GM12878 (cell line): ENCODE results near the gene ZYG11B. TPM values are rescaled to one million over a fixed set of nuclear protein-coding genes. Genes with fewer than 3 reads are reported as not detected.

Source experiments
- ATAC-seq: fragments of 200-7000 bp; cut with Tn5 transposase; 3 replicates; pipeline ENCODE4 v1.9.1; 2020; ENCODE audit warnings: mild to moderate bottlenecking, moderate library complexity
- BruUV-seq: library from RNA; stranded (reverse); fragments of 400-500 nt; replicated peaks from 2 replicates; lab custom pipeline; 2021; lab: Mats Ljungman, UMichigan
- CTCF ChIA-PET: fragments of 300-600 bp; sonication (Branson Sonifier 250); formaldehyde crosslinking; extraction: SDS; loops from one replicate; lab custom pipeline; 2021; ENCODE audit warnings: inconsistent platforms; lab: Yijun Ruan, JAX
- POLR2A ChIA-PET: fragments of 350-600 bp; formaldehyde crosslinking; extraction: SDS; loops from one replicate; lab custom pipeline; 2021; ENCODE audit warnings: inconsistent platforms; lab: Charles Lee
- RAD21 ChIA-PET: fragments of 300-600 bp; sonication (Branson Sonifier 250); formaldehyde crosslinking; loops from one replicate; lab custom pipeline; 2023; ENCODE audit warnings: antibody characterized with exemption; ENCODE audit not compliant: unreplicated experiment; lab: Charles Lee
- SMC1A ChIA-PET: fragments of 300-600 bp; sonication (Branson Sonifier 250); formaldehyde crosslinking; loops from one replicate; lab custom pipeline; 2023; ENCODE audit not compliant: unreplicated experiment, uncharacterized antibody; lab: Charles Lee
- DNase-seq: peaks from one replicate; pipeline ENCODE4 v3.0.0-alpha.2; 2011; ENCODE audit warnings: low read depth, low spot score
- FAIRE-seq: peaks from 3 replicates; lab custom pipeline; 2011; peaks lifted over from hg19 to GRCh38; lab: Jason Lieb, UNC
- H2AFZ ChIP-seq: 2 replicates; pipeline ENCODE4 v1.6.0; 2011; ENCODE audit warnings: low read depth, low read length, control low read depth; ENCODE audit not compliant: control insufficient read depth
- H3K27ac ChIP-seq: 2 replicates; pipeline ENCODE4 v1.5.1; 2011; ENCODE audit warnings: control low read depth; ENCODE audit not compliant: control insufficient read depth, insufficient read depth
- H3K27me3 ChIP-seq, 2 experiments: replicated peaks in 1 of 2; 2 replicates each; pipeline versions ENCODE4 v1.6.0 to v1.6.1; 2011; ENCODE audit warnings: low read length in 1 of 2; ENCODE audit not compliant: control insufficient read depth in 2 of 2, insufficient read depth in 2 of 2
- H3K36me3 ChIP-seq, 2 experiments: 2 replicates each; pipeline ENCODE4 v1.5.1; 2011; ENCODE audit warnings: low read length in 1 of 2; ENCODE audit not compliant: control insufficient read depth in 2 of 2, insufficient read depth in 2 of 2
- H3K4me1 ChIP-seq: 2 replicates; pipeline ENCODE4 v1.6.1; 2011; ENCODE audit warnings: mild to moderate bottlenecking, low read length, moderate library complexity, mixed read lengths; ENCODE audit not compliant: control insufficient read depth, insufficient read depth
- H3K4me2 ChIP-seq: 2 replicates; pipeline ENCODE4 v1.6.0; 2011; ENCODE audit warnings: control low read depth; ENCODE audit not compliant: control insufficient read depth, insufficient read depth
- H3K4me3 ChIP-seq: fragments of 200-600 bp; sonication (generic); 2 replicates; pipeline ENCODE4 v1.5.1; 2016
- H3K79me2 ChIP-seq: 2 replicates; pipeline ENCODE4 v1.6.0; 2011; ENCODE audit warnings: low read length; ENCODE audit not compliant: control insufficient read depth, insufficient read depth
- H3K9ac ChIP-seq: 2 replicates; pipeline ENCODE4 v1.8.0; 2011; ENCODE audit warnings: low read length, control low read depth, mixed read lengths; ENCODE audit not compliant: control insufficient read depth, insufficient read depth
- H3K9me3 ChIP-seq: replicated peaks from 3 replicates; pipeline ENCODE4 v1.5.1; 2011; ENCODE audit warnings: mild to moderate bottlenecking, low read length; ENCODE audit not compliant: control insufficient read depth, insufficient read depth
- H4K20me1 ChIP-seq: 2 replicates; pipeline ENCODE4 v1.6.0; 2011; ENCODE audit not compliant: control insufficient read depth, insufficient read depth
- BHLHE40 ChIP-seq, 2 experiments: fragments of 450-650 bp in 1 of 2; IDR thresholded peaks; 2 replicates each; pipeline ENCODE4 v1.6.1; 2011 to 2017; ENCODE audit warnings: low read depth in 2 of 2, borderline replicate concordance in 1 of 2, improper control_type of control experiment in 1 of 2, low read length in 1 of 2, mild to moderate bottlenecking in 1 of 2
- ETV6 ChIP-seq, 2 experiments: fragments of 450-650 bp in 1 of 2; IDR thresholded peaks in 1 of 2; conservative IDR thresholded peaks in 1 of 2; 2 replicates each; pipeline ENCODE4 v1.6.1; 2014; ENCODE audit warnings: antibody characterized with exemption in 1 of 2, borderline replicate concordance in 1 of 2, low read depth in 1 of 2, mild to moderate bottlenecking in 1 of 2, moderate library complexity in 1 of 2
- GATAD2B ChIP-seq: fragments of 450-650 bp; conservative IDR thresholded peaks from 2 replicates; pipeline ENCODE4 v1.6.1; 2017; ENCODE audit warnings: low read depth, mild to moderate bottlenecking, moderate library complexity
- IRF4 ChIP-seq: IDR thresholded peaks from 2 replicates; pipeline ENCODE4 v1.6.1; 2011; ENCODE audit warnings: low read depth, low read length
- JUNB ChIP-seq: IDR thresholded peaks from 2 replicates; pipeline ENCODE4 v1.6.1; 2016; ENCODE audit warnings: antibody characterized with exemption, mild to moderate bottlenecking
- KAT2A ChIP-seq: conservative IDR thresholded peaks from 2 replicates; pipeline ENCODE4 v1.6.1; 2011; ENCODE audit warnings: low read depth, low read length; ENCODE audit not compliant: control insufficient read depth
- KLF5 ChIP-seq: fragments of 450-650 bp; IDR thresholded peaks from 2 replicates; pipeline ENCODE4 v1.6.1; 2014; ENCODE audit warnings: mild to moderate bottlenecking; ENCODE audit not compliant: partially characterized antibody
- RELA ChIP-seq: fragments of 450-650 bp; IDR thresholded peaks from 2 replicates; pipeline ENCODE4 v1.8.0; 2014; ENCODE audit warnings: borderline replicate concordance; ENCODE audit not compliant: partially characterized antibody
- TAF1 ChIP-seq: IDR thresholded peaks from 2 replicates; pipeline ENCODE4 v1.6.1; 2011; ENCODE audit warnings: mild to moderate bottlenecking, low read depth, low read length, borderline replicate concordance
- TARDBP ChIP-seq: IDR thresholded peaks from 2 replicates; pipeline ENCODE4 v1.6.1; 2016; ENCODE audit warnings: borderline replicate concordance
- YY1 ChIP-seq: IDR thresholded peaks from 2 replicates; pipeline ENCODE4 v1.6.1; 2011; ENCODE audit warnings: low read depth, mild to moderate bottlenecking, low read length
- ZNF24 ChIP-seq: fragments of 450-650 bp; IDR thresholded peaks from 2 replicates; pipeline ENCODE4 v1.6.1; 2017; ENCODE audit warnings: antibody characterized with exemption, mild to moderate bottlenecking
- ZNF622 ChIP-seq: fragments of 450-650 bp; IDR thresholded peaks from 2 replicates; pipeline ENCODE4 v1.6.1; 2017; ENCODE audit warnings: mild to moderate bottlenecking, inconsistent platforms
- WGBS: methylation state at CpG from one replicate; pipeline ENCODE4 v1.1.6; 2016; ENCODE audit warnings: low lambda C conversion rate; ENCODE audit not compliant: insufficient replicate concordance, insufficient coverage; ENCODE audit errors: missing lambda C conversion rate; 5-methylcytosine and 5-hydroxymethylcytosine counted together
- in situ Hi-C: fragments of 300-500 bp; cut with MboI; formaldehyde crosslinking; loops from 9 replicates; pipeline ENCODE4 v1.14.3; 2018; ENCODE audit warnings: mixed read lengths
- intact Hi-C: fragments of 100-400 bp; cut with micrococcal nuclease; formaldehyde crosslinking; loops from one replicate; pipeline ENCODE4 v1.14.2; 2022; ENCODE audit not compliant: unreplicated experiment
- polyA plus RNA-seq, 11 experiments: library from polyadenylated mRNA; depleted of rRNA in 4 of 11; unstranded in 6 of 11; stranded (reverse) in 5 of 11; fragments of >200 nt; fragmentation: Nextera tagmentation in 4 of 11; fragmentation: Illumina TruSeq in 1 of 11; extraction: Ambion mirVana in 4 of 11; extraction: Trizol in 1 of 11; gene quantifications; 1 replicate in 1 of 11; 2 replicates in 10 of 11; pipeline versions ENCODE4 v1.2.1 to v1.2.3, GENCODE V29; 2011 to 2016; ENCODE audit warnings: inconsistent platforms in 2 of 11, missing spikeins in 2 of 11, low read depth in 1 of 11
- total RNA-seq, 4 experiments: library from RNA; depleted of rRNA in 3 of 4; stranded (reverse); fragments of >200 nt in 3 of 4; fragmentation: Illumina TruSeq in 1 of 4; extraction: Trizol in 1 of 4; gene quantifications; 2 replicates each; pipeline versions ENCODE4 v1.2.1 to v1.2.3, GENCODE V29; 2013 to 2021
- TF ChIP-seq, protein P1 (sequence below): fragments of 450-650 bp; IDR thresholded peaks from 2 replicates; pipeline ENCODE4 v1.6.1; 2018; ENCODE audit warnings: mild to moderate bottlenecking, low read depth, moderate library complexity; ENCODE audit not compliant: partially characterized antibody

The ZYG11B gene
- total and polyA plus RNA-seq, 10 of the 15 experiments (the other 5 are each of a cell fraction or from before 2014, with no cell fraction given) = 1.8 to 8.5 (median 5.3) TPM

DNA sequence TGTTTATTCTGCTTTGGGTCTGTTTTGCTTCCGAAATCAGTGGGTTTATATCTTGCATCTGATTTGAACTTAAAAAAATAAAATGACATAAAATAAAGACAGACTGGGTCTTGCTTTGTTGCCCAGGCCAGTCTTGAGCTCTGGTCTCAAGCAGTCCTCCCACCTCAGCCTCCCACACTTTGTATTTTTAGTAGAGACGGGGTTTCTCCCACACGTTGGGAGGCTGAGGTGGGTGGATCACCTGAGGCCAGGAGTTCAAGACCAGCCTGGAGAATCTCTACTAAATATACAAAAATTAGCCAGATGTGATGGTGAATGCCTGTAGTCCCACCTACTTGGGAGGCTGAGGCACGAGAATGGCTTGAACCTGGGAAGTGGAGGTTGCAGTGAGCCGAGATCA lies 122.2 kb downstream of the ZYG11B start:
- no peaks in the 10 kb centered on the region for H4K20me1 ChIP-seq
- ChIA-PET CTCF (interaction anchor here (1.8 kb wide), 1 partner anchor 146 kb away, joined by 4 read pairs; no protein-coding TSS in a partner anchor), RAD21 (no interaction called here), SMC1A (interaction anchor here (2.2 kb wide), 1 partner anchor 9 kb away, joined by 6 read pairs; no protein-coding TSS in a partner anchor), POLR2A (no interaction called here)
- ATAC-seq (no peak), FAIRE-seq (no peak), DNase-seq (no peak)
- intact Hi-C loops (loop anchor here (10.0 kb wide), 1 partner anchor 304 kb away; no protein-coding TSS in a partner anchor), in situ Hi-C loops (no loop called here)
- no peak overlapping the region for H3K27ac ChIP-seq
- BruUV-seq = no TSS peak
- 78% methylated on average over 5 of the region's 5 CpGs for WGBS
- no peaks in the 10 kb centered on the region for H3K36me3 ChIP-seq
- TF ChIP-seq TAF1 = no peak
- TF ChIP-seq TARDBP = no peak
- no peak for TF ChIP-seq RELA
- no peak for TF ChIP-seq KLF5
- TF ChIP-seq BHLHE40 (IDR thresholded peaks at IDR 0.05; ENCODE audit: borderline replicate concordance in 1 of 2, low read depth in 2 of 2, low read length in 1 of 2) = no peak
- no peak for TF ChIP-seq IRF4
- TF ChIP-seq KAT2A = no peak
- TF ChIP-seq ETV6 (conservative IDR thresholded peaks at IDR 0.05 in 1 of 2, IDR thresholded peaks at IDR 0.05 in 1 of 2; ENCODE audit: borderline replicate concordance in 1 of 2, low read depth in 1 of 2) = no peak
- no peak for TF ChIP-seq JUNB
- TF ChIP-seq, protein P1, sequence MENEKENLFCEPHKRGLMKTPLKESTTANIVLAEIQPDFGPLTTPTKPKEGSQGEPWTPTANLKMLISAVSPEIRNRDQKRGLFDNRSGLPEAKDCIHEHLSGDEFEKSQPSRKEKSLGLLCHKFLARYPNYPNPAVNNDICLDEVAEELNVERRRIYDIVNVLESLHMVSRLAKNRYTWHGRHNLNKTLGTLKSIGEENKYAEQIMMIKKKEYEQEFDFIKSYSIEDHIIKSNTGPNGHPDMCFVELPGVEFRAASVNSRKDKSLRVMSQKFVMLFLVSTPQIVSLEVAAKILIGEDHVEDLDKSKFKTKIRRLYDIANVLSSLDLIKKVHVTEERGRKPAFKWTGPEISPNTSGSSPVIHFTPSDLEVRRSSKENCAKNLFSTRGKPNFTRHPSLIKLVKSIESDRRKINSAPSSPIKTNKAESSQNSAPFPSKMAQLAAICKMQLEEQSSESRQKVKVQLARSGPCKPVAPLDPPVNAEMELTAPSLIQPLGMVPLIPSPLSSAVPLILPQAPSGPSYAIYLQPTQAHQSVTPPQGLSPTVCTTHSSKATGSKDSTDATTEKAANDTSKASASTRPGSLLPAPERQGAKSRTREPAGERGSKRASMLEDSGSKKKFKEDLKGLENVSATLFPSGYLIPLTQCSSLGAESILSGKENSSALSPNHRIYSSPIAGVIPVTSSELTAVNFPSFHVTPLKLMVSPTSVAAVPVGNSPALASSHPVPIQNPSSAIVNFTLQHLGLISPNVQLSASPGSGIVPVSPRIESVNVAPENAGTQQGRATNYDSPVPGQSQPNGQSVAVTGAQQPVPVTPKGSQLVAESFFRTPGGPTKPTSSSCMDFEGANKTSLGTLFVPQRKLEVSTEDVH = no peak
- no peak for TF ChIP-seq GATAD2B
- TF ChIP-seq YY1 = no peak
- no peak for TF ChIP-seq ZNF622
- TF ChIP-seq ZNF24 = no peak
- H3K4me3 ChIP-seq = no peak overlapping the region
- H3K9ac ChIP-seq = no peak overlapping the region
- no peaks in the 10 kb centered on the region for H3K9me3 ChIP-seq
- H3K79me2 ChIP-seq = peaks cover 20% of the 10 kb centered on the region
- no peaks in the 10 kb centered on the region for H3K27me3 ChIP-seq
- no peaks in the 10 kb centered on the region for H3K4me1 ChIP-seq
- H3K4me2 ChIP-seq = no peak overlapping the region
- H2AFZ ChIP-seq = no peak overlapping the region
